GM23248 (cell line): ENCODE measurements around the gene SPTBN5. TPM values are rescaled to one million over a fixed set of nuclear protein-coding genes. Genes with fewer than 3 reads are reported as not detected.

Experiments used
- DNase-seq: peaks from one replicate; pipeline ENCODE4 v3.0.0-alpha.2; 2015
- H2AFZ ChIP-seq: fragments of 200-600 bp; sonication (generic); 2 replicates; pipeline ENCODE4 v1.6.1; 2016; ENCODE audit warnings: antibody characterized with exemption
- H3F3A ChIP-seq: fragments of 200-600 bp; sonication (generic); 2 replicates; pipeline ENCODE4 v1.6.1; 2016; ENCODE audit warnings: mild to moderate bottlenecking, antibody characterized with exemption, mixed run types; ENCODE audit not compliant: insufficient read depth
- H3K27ac ChIP-seq: fragments of 200-600 bp; sonication (generic); 2 replicates; pipeline ENCODE4 v1.5.1; 2016; ENCODE audit warnings: mild to moderate bottlenecking
- H3K27me3 ChIP-seq: fragments of 200-600 bp; sonication (generic); replicated peaks from 2 replicates; pipeline ENCODE4 v1.6.1; 2016; ENCODE audit warnings: mild to moderate bottlenecking; ENCODE audit not compliant: insufficient read depth
- H3K36me3 ChIP-seq: fragments of 200-600 bp; sonication (generic); 2 replicates; pipeline ENCODE4 v1.6.1; 2016; ENCODE audit warnings: low read depth, mild to moderate bottlenecking
- H3K4me1 ChIP-seq: fragments of 200-600 bp; sonication (generic); 2 replicates; pipeline ENCODE4 v1.6.1; 2016; ENCODE audit warnings: mild to moderate bottlenecking; ENCODE audit not compliant: insufficient read depth
- H3K4me2 ChIP-seq: fragments of 200-600 bp; sonication (generic); one replicate; pipeline ENCODE4 v1.6.1; 2016; ENCODE audit warnings: mild to moderate bottlenecking; ENCODE audit not compliant: unreplicated experiment
- H3K4me3 ChIP-seq: fragments of 200-600 bp; sonication (generic); 2 replicates; pipeline ENCODE4 v1.5.1; 2016; ENCODE audit warnings: mild to moderate bottlenecking
- H3K79me2 ChIP-seq: fragments of 200-600 bp; sonication (generic); 2 replicates; pipeline ENCODE4 v1.6.1; 2016; ENCODE audit warnings: mild to moderate bottlenecking; ENCODE audit not compliant: insufficient read depth
- H3K9ac ChIP-seq: fragments of 200-600 bp; sonication (generic); 2 replicates; pipeline ENCODE4 v1.6.1; 2016; ENCODE audit warnings: mild to moderate bottlenecking
- H3K9me2 ChIP-seq: fragments of 200-600 bp; sonication (generic); 2 replicates; pipeline ENCODE4 v1.6.1; 2016; ENCODE audit warnings: mixed run types, mild to moderate bottlenecking, moderate library complexity; ENCODE audit not compliant: insufficient read depth
- H3K9me3 ChIP-seq: fragments of 200-600 bp; sonication (generic); one replicate; pipeline ENCODE4 v1.6.1; 2017; ENCODE audit warnings: low read depth
- H4K20me1 ChIP-seq: fragments of 200-600 bp; sonication (generic); 2 replicates; pipeline ENCODE4 v1.6.0; 2016; ENCODE audit not compliant: insufficient read depth
- EZH2 ChIP-seq: fragments of 200-600 bp; sonication (generic); IDR thresholded peaks from 2 replicates; pipeline ENCODE4 v1.6.1; 2018; ENCODE audit warnings: antibody characterized with exemption, mild to moderate bottlenecking; ENCODE audit not compliant: insufficient read depth, poor library complexity, severe bottlenecking
- EZH2phosphoT487 ChIP-seq: fragments of 200-600 bp; sonication (generic); IDR thresholded peaks from 2 replicates; pipeline ENCODE4 v1.6.1; 2018; ENCODE audit warnings: antibody characterized with exemption, moderate library complexity, mild to moderate bottlenecking, low read depth; ENCODE audit not compliant: insufficient read depth
- WGBS, 2 experiments: methylation state at CpG; one replicate each; pipeline ENCODE4 v1.1.6; 2015 to 2017; ENCODE audit warnings: low lambda C conversion rate in 2 of 2, low coverage in 1 of 2; ENCODE audit errors: missing lambda C conversion rate in 2 of 2; 5-methylcytosine and 5-hydroxymethylcytosine counted together
- in situ Hi-C: fragments of 300-500 bp; cut with MboI; formaldehyde crosslinking; loops from 2 replicates; pipeline ENCODE4 v1.15.0; 2020
- polyA plus RNA-seq: library from polyadenylated mRNA; unstranded; fragments of >200 nt; fragmentation: Nextera tagmentation; extraction: Ambion mirVana; gene quantifications from 2 replicates; pipeline ENCODE4 v1.2.1, GENCODE V29; 2016
- total RNA-seq: library from RNA; depleted of rRNA; stranded (reverse); fragments of >200 nt; shearing (Covaris generic); gene quantifications from 2 replicates; pipeline ENCODE4 v1.2.3, GENCODE V29; 2014

Gene SPTBN5
- total and polyA plus RNA-seq, 2 experiments from 2014 or later = 0.03 to 0.11 TPM

DNA sequence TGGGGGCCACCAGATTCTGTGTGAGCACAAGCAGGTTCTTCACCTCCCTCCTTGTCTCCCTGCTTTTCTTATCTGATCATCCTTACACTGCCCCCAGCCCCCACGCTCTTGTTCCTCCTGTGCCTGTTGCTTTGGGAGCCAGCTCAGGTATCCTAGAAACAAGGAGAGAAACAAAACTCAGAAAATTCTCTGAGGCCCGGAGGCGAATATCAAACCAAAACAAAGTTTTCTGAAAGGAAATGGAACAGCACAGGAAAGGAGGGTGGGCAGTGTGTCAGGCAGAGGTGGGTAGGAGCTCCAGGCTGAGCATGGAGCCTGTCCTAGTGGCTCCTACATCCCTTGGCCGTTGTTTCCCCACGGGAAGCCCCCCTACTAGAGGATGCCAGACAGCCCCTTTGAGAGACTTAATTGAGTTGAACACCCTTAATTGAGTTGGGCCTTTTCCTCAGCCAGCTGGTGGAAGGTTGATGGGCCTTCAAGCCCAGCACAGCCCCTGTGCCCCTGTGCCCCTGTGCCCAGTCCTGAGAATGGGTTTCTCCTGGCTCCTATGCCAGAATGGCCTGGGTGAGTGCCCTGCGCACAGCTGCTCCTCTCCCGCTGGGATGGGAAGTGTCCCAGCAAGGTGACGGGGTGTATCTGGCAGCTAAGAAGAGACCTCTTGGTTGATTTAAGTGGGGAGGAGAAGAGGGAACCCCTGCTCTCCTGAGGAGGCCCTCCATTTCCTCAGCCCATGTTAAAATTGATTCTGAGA lies 88.8 kb downstream of the SPTBN5 start:
- Histone ChIP-seq H4K20me1 (no peaks in the 10 kb centered on the region), H3K79me2 (peaks cover 25% of the 10 kb centered on the region), H3K9me2 (no peaks in the 10 kb centered on the region), H3F3A (peaks cover 10% of the 10 kb centered on the region), H2AFZ (no peak overlapping the region), H3K9me3 (no peaks in the 10 kb centered on the region), H3K27ac (no peak overlapping the region), H3K4me3 (no peak overlapping the region), H3K36me3 (no peaks in the 10 kb centered on the region), H3K27me3 (no peaks in the 10 kb centered on the region), H3K4me2 (no peak overlapping the region), H3K9ac (no peak overlapping the region), H3K4me1 (peaks cover 19% of the 10 kb centered on the region)
- DNase-seq = no peak
- TF ChIP-seq EZH2phosphoT487 (no peak), EZH2 (no peak)
- in situ Hi-C loops = no loop called here
- 96 to 97% methylated on average over 8 of the region's 8 CpGs for WGBS, 2 experiments

DNA sequence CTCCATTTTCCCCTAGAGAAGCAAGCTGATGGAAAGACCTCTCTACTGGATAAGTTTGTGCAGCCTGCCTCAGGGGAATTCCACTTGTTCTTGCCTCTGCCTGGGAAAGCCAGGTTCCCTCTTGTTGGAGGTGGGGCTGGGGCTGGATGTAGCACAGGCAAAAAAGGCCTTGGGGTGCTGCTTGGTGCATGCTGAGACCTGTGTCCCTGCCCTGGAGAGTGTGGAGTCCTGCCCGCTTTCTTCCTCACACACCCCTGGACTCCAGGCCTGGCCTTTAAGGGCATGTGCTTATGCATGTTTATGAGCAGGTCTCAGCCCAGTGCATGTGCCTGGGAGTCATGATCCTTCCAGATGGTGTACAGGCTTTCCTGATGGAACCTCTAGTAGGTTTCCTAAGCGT lies 89.5 kb downstream of the SPTBN5 start:
- WGBS, 2 experiments = 89 to 100% methylated on average over 2 of the region's 2 CpGs
- no peaks in the 10 kb centered on the region for H3K36me3 ChIP-seq
- no peaks in the 10 kb centered on the region for H3K9me2 ChIP-seq
- no peaks in the 10 kb centered on the region for H4K20me1 ChIP-seq
- no peak overlapping the region for H2AFZ ChIP-seq
- in situ Hi-C loops = no loop called here
- TF ChIP-seq EZH2phosphoT487 = no peak
- TF ChIP-seq EZH2 = no peak
- H3K4me3 ChIP-seq = no peak overlapping the region
- no peak for DNase-seq
- H3K79me2 ChIP-seq = peaks cover 32% of the 10 kb centered on the region
- H3K27ac ChIP-seq = no peak overlapping the region
- no peaks in the 10 kb centered on the region for H3K27me3 ChIP-seq
- peaks cover 20% of the 10 kb centered on the region for H3K4me1 ChIP-seq
- H3K4me2 ChIP-seq = no peak overlapping the region
- no peaks in the 10 kb centered on the region for H3K9me3 ChIP-seq
- H3F3A ChIP-seq = peaks cover 17% of the 10 kb centered on the region
- no peak overlapping the region for H3K9ac ChIP-seq

DNA sequence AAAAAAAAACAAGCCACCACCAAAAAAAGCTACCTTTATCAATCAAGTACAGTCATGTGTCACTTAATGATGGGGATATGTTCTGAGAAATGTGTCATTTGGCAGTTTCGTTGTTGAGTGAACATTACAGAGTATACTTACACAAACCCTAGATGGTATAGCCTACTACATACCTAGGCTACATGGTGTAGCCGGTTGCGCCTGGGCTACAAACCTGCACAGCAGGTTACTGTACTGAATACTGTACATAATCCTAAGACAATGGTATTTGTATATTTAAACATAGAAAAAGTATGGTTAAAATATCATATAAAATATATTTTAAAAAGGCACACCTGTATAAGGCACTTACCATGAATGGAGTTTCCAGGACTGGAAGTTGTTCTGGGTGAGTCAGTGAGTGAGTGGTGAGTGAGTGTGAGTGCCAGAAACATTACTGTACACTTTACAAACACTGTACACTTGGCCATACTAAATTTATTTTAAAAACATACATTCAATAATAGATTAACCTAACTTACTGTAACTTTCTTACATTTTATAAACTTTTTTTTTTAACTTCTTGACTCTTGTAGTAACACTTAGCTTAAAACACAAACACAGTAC lies 91.9 kb downstream of the SPTBN5 start:
- DNase-seq = peak; percentile 71
- 89 to 91% methylated on average over 3 of the region's 3 CpGs for WGBS, 2 experiments
- peaks cover 50% of the 10 kb centered on the region for H3K79me2 ChIP-seq
- H3K4me3 ChIP-seq = no peak overlapping the region
- no peak for TF ChIP-seq EZH2phosphoT487
- TF ChIP-seq EZH2 = no peak
- H3K36me3 ChIP-seq = no peaks in the 10 kb centered on the region
- peak overlapping the region; percentile 40 for H3K4me2 ChIP-seq
- no peaks in the 10 kb centered on the region for H3K9me2 ChIP-seq
- H3K27me3 ChIP-seq = no peaks in the 10 kb centered on the region
- H3F3A ChIP-seq = peaks cover 22% of the 10 kb centered on the region
- H3K4me1 ChIP-seq = peaks cover 28% of the 10 kb centered on the region
- H4K20me1 ChIP-seq = no peaks in the 10 kb centered on the region
- H3K9ac ChIP-seq = no peak overlapping the region
- H3K9me3 ChIP-seq = no peaks in the 10 kb centered on the region
- peak overlapping the region; percentile 44 for H3K27ac ChIP-seq
- in situ Hi-C loops = no loop called here
- H2AFZ ChIP-seq = no peak overlapping the region

DNA sequence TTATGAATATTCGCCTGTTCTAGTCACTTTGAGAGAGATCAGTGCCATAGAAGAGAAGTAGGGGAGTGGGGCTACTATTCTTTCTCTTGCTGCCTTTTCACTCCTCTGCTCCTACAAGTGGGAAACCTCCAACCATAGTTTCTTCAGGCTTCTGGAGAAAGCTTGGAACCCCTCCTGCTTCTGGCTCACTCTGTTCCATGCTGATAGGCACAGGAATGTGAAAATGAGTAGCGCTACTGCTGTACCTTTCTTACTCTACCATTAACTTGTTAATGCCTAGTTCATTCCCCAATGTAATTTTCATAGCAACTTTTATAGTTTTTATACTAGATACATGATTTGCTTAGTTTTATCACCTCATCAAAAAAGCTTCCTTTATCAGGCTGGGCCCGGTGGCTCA lies 92.7 kb downstream of the SPTBN5 start:
- WGBS, 2 experiments = 93 to 98% methylated on average over 3 of the region's 3 CpGs

More for the DNA sequence above, 92.7 kb downstream of the SPTBN5 start:
- no peak for DNase-seq
- no peak overlapping the region for H3K4me2 ChIP-seq
- H3K36me3 ChIP-seq = no peaks in the 10 kb centered on the region
- H4K20me1 ChIP-seq = no peaks in the 10 kb centered on the region
- no peak overlapping the region for H3K27ac ChIP-seq
- no peaks in the 10 kb centered on the region for H3K9me3 ChIP-seq
- H3K4me3 ChIP-seq = no peak overlapping the region
- H3K79me2 ChIP-seq = peaks cover 47% of the 10 kb centered on the region
- H3K4me1 ChIP-seq = peaks cover 36% of the 10 kb centered on the region
- TF ChIP-seq EZH2phosphoT487 = no peak
- H3F3A ChIP-seq = peaks cover 30% of the 10 kb centered on the region
- H2AFZ ChIP-seq = no peak overlapping the region
- in situ Hi-C loops = no loop called here
- no peaks in the 10 kb centered on the region for H3K9me2 ChIP-seq
- no peak overlapping the region for H3K9ac ChIP-seq
- H3K27me3 ChIP-seq = no peaks in the 10 kb centered on the region
